Ovary (tissue), 9 donors: Measurements from ENCODE around the gene MKLN1. TPM values are rescaled to one million over a fixed set of nuclear protein-coding genes. Genes with fewer than 3 reads are reported as not detected.

ENCODE experiments used
- DNase-seq, 5 donors: peaks; one replicate each; pipeline ENCODE4 v3.0.0-alpha.2; 2019 to 2020
- H3K27ac ChIP-seq, 2 donors: fragments of 200-600 bp; one replicate each; pipeline versions ENCODE4 v1.5.1 to v1.8.0; 2019 to 2022
- H3K27me3 ChIP-seq: fragments of 200-600 bp; one replicate; pipeline ENCODE4 v1.8.0; 2022
- H3K36me3 ChIP-seq: fragments of 200-600 bp; sonication (generic); one replicate; pipeline ENCODE4 v1.5.1; 2019
- H3K4me1 ChIP-seq: one replicate; pipeline ENCODE4 v1.8.1; 2013; ENCODE audit warnings: mild to moderate bottlenecking, moderate library complexity; ENCODE audit not compliant: insufficient read depth
- H3K4me3 ChIP-seq: fragments of 200-600 bp; sonication (generic); one replicate; pipeline ENCODE4 v1.5.1; 2017
- H3K9me3 ChIP-seq, 2 donors: fragments of 200-600 bp in 1 of 2; sonication (generic) in 1 of 2; one replicate each; pipeline versions ENCODE4 v1.5.1 to v1.8.1; 2013 to 2019; ENCODE audit warnings: mild to moderate bottlenecking in 1 of 2, moderate library complexity in 1 of 2
- EP300 ChIP-seq: sonication (generic); formaldehyde crosslinking; IDR thresholded peaks from one replicate; pipeline ENCODE4 v1.6.1; 2017; ENCODE audit warnings: antibody characterized with exemption
- POLR2A ChIP-seq: fragments of 450-650 bp; IDR thresholded peaks from one replicate; pipeline ENCODE4 v1.6.1; 2017; ENCODE audit warnings: antibody characterized with exemption, mild to moderate bottlenecking, moderate library complexity
- WGBS, 3 donors: extraction: QIAGEN DNeasy Blood & Tissue Kit in 1 of 3; methylation state at CpG; one replicate each; pipeline versions ENCODE4 v1.1.5 to v1.1.7; 2013 to 2017; 5-methylcytosine and 5-hydroxymethylcytosine counted together
- intact Hi-C, 4 donors: fragments of 100-400 bp; cut with DNase I; formaldehyde crosslinking; loops; one replicate each; pipeline versions ENCODE4 v1.11.0 to v1.15.1; 2022 to 2023
- polyA plus RNA-seq, 2 donors: library from polyadenylated mRNA; stranded (reverse); fragments of 200-250 nt in 1 of 2; fragments of 350-450 nt in 1 of 2; fragmentation: Illumina TruSeq in 1 of 2; extraction: RNeasy Lipid Tissue Mini Kit (QIAGEN cat#74804) in 1 of 2; gene quantifications; one replicate each; pipeline ENCODE4 v1.2.3, GENCODE V29; 2013 to 2014
- total RNA-seq, 7 donors: library from RNA; depleted of rRNA in 2 of 7; stranded (reverse); fragments of >200 nt in 2 of 7; fragmentation: NEBNext Ultra II Directional in 3 of 7; extraction: Animal tissue kit (Norgen Biotek cat#: 25700) in 3 of 7; gene quantifications; one replicate each; pipeline versions ENCODE4 v1.1.0 to v1.2.4, GENCODE V29; 2016 to 2023
- TF ChIP-seq, protein P1 (sequence below), 3 donors: fragments of 450-650 bp in 2 of 3; fragments of 200-600 bp in 1 of 3; IDR thresholded peaks; one replicate each; pipeline versions ENCODE4 v1.5.1 to v1.8.0; 2016 to 2022; ENCODE audit warnings: antibody characterized with exemption in 3 of 3, mild to moderate bottlenecking in 1 of 3
- donor health status: DM: no; HTN: no; CAD: no; lungs with moderate emphysema.
- donor health status: DM: no; HTN: no; CAD: no.
- donor health status: Bipolar disorder and iron deficiency.
- donor health status: DM: yes; HTN: yes; CAD: no.
- donor health status: DM: no; HTN: no; CAD: no.
- donor health status: DM: yes; HTN: yes; CAD: no.

Gene MKLN1
- total and polyA plus RNA-seq, 9 donors, result 12.7 to 87.1 (median 53.8) TPM

DNA sequence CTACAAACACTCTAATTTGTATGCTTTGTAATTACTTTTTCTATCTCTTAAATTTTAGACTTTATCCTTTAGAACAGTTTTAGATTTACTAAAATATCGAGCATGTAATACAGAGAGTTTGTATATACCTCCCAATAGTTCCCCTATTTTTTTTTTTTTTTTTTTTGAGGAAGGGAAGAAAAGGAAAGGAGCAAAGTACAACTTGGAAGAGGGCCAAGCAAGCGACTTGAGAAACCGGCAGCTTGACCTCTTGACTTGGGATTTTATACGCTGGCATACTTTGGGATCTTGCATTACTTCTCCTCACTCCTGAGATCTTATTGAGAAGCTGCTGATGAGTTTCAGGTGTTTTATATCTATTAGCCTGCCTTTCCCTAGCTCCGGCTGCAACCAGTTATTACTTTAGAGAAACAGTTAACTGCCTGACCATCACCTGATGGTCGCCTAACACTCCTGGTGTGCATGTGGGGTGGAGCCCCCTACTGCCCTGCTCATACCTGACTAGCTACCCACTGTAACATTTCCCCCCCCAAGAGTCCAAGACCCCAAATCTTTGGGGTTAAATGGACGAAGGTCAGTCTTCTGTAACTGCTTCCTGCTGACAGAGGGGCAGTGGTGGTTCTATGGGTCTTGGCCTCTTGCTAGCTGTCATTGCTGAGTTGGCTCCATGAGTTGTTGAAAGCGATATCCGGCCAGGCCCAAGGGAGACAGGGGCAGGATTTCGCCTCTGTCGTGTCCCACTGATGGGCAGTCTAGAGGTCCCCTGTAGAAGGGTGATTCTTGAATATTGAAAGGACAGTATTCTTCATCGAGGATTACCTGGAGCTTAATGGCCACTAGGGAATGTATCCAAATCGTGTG, 28.5 kb downstream of the MKLN1 start:
- Histone ChIP-seq H3K36me3 (no peaks in the 10 kb centered on the region), H3K9me3 (no peaks in the 10 kb centered on the region), H3K27me3 (no peaks in the 10 kb centered on the region), H3K4me3 (no peak overlapping the region), H3K4me1 (peaks cover 7% of the 10 kb centered on the region), H3K27ac (no peak overlapping the region)
- intact Hi-C loops, result no loop called here
- no peak for TF ChIP-seq POLR2A
- no peak for TF ChIP-seq EP300
- TF ChIP-seq, protein P1, sequence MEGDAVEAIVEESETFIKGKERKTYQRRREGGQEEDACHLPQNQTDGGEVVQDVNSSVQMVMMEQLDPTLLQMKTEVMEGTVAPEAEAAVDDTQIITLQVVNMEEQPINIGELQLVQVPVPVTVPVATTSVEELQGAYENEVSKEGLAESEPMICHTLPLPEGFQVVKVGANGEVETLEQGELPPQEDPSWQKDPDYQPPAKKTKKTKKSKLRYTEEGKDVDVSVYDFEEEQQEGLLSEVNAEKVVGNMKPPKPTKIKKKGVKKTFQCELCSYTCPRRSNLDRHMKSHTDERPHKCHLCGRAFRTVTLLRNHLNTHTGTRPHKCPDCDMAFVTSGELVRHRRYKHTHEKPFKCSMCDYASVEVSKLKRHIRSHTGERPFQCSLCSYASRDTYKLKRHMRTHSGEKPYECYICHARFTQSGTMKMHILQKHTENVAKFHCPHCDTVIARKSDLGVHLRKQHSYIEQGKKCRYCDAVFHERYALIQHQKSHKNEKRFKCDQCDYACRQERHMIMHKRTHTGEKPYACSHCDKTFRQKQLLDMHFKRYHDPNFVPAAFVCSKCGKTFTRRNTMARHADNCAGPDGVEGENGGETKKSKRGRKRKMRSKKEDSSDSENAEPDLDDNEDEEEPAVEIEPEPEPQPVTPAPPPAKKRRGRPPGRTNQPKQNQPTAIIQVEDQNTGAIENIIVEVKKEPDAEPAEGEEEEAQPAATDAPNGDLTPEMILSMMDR (IDR thresholded peaks at IDR 0.05), result no peak
- WGBS, 3 donors, result 77 to 84% (median 81%) methylated on average over 13 of the region's 13 CpGs
- DNase-seq, result no peak

DNA sequence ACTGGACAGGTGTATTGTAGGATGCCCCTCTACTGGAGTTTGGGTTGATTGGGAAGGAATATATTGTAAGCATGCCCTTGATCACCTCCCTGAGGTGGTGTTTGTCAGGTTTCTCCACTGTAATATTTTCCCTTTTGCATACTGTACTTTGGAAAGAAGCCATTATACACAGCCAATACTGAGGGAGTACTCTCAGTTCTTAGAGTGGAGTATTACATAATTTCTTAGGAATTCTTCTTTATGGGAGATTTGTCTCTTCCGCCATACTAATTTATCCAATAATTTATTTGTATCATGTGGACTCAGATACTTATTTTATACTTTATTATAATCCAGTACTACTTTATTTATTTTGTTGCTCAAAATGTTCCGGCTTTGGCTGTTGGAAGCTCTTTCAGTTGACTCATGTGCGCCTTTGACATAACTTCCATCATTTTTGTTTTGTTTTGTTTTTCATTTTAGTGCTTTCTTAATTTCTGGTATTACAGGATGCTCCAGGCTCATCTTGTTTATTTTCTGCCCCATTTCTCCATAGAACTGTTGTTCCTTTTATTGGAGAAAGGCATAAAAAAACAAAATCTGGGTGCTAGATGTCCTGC, 29.7 kb downstream of the MKLN1 start:
- Histone ChIP-seq H3K4me3 (no peak overlapping the region), H3K27ac (no peak overlapping the region), H3K27me3 (no peaks in the 10 kb centered on the region), H3K36me3 (no peaks in the 10 kb centered on the region), H3K4me1 (peaks cover 7% of the 10 kb centered on the region), H3K9me3 (no peaks in the 10 kb centered on the region)
- 79 to 86% (median 85%) methylated on average over 3 of the region's 3 CpGs for WGBS, 3 donors
- TF ChIP-seq POLR2A, result no peak
- no peak for DNase-seq
- intact Hi-C loops, result no loop called here

DNA sequence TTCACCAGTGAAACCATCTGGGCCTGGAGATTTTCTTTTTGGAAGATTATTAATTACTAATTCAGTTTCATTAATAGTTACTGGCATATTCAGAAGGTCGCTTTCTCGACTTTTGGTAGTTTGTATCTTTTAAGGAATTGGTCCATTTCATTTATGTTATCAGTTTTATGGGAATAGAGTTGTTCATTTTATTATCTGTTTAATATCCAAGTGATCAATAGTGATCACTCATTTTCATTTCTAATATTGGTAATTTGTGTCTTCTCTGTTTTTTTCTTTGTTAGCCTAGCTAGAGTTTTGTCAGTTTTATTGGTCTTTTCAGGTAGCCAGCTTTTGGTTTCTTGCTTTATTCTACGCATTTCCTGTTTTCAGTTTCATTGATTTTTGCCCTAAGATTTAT, 31.0 kb downstream of the MKLN1 start:
- no peak for DNase-seq
- Histone ChIP-seq H3K27ac (no peak overlapping the region), H3K27me3 (no peaks in the 10 kb centered on the region), H3K4me3 (no peak overlapping the region), H3K36me3 (no peaks in the 10 kb centered on the region), H3K4me1 (peaks cover 7% of the 10 kb centered on the region), H3K9me3 (no peaks in the 10 kb centered on the region)
- WGBS, 3 donors, result 89 to 97% (median 95%) methylated on average over 3 of the region's 3 CpGs
- TF ChIP-seq EP300 (no peak), POLR2A (no peak)
- TF ChIP-seq, protein P1 (IDR thresholded peaks at IDR 0.05), result no peak
- intact Hi-C loops, result no loop called here

DNA sequence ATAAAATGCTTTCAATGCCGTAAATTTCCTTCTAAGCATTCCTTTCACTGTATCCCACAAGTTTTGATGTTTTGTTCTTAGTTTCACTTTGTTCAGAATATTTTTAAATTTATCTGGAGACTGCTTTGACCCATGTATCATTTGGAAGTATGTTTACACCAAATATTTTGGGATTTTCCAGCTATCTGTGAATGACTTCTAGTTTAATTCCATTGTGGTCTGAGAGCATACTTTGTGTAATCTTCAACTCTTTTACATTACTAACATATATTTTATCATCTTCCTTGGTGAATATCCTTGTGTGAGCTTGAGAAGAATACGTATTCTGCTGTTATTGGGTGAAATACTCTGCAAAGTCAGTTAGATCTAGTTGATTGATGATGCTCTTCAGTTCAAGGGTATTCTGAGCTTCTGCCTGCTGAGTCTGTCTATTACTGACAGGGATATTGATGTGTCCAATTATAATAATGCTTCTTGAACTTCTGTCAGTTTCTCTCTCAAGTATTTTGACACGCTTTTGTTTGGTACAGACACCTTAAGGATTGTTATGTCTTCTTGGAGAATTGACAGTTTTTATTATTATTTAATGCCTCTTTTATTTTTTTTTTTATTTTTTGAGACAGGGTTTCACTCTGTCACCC, 31.6 kb downstream of the MKLN1 start:
- TF ChIP-seq POLR2A, result no peak
- TF ChIP-seq, protein P1 (IDR thresholded peaks at IDR 0.05), result no peak
- intact Hi-C loops, result no loop called here
- Histone ChIP-seq H3K9me3 (no peaks in the 10 kb centered on the region), H3K36me3 (no peaks in the 10 kb centered on the region), H3K27ac (no peak overlapping the region), H3K4me3 (no peak overlapping the region), H3K4me1 (peaks cover 7% of the 10 kb centered on the region), H3K27me3 (no peaks in the 10 kb centered on the region)
- 34 to 54% (median 38%) methylated on average over 3 of the region's 3 CpGs for WGBS, 3 donors
- DNase-seq, result no peak
